ENCODE measurements around the gene DNAJC30. TPM values are rescaled to one million over a fixed set of nuclear protein-coding genes. Genes with fewer than 3 reads are reported as not detected.
"Not testable (repeated sequence)": the region's sequence is repeated elsewhere in the genome, so short reads cannot be mapped to it uniquely, and the experiment has no call there.

Gene DNAJC30
- total and polyA plus RNA-seq, 10 of the 15 experiments (the other 5 are each of a cell fraction or from before 2014, with no cell fraction given): 2.1 to 19.0 (median 7.9) TPM

GRCh38 chr7:73722182-73722581 lies 38.9 kb upstream of the DNAJC30 start:
- H3K36me3 ChIP-seq (ENCODE audit: control insufficient read depth in 2 of 2, insufficient read depth in 2 of 2, low read length in 1 of 2); H3K27me3 ChIP-seq (replicated peaks in 1 of 2; ENCODE audit: control insufficient read depth in 2 of 2, insufficient read depth in 2 of 2, low read length in 1 of 2); H3K79me2 ChIP-seq (ENCODE audit: control insufficient read depth, insufficient read depth, low read length); H3K9ac ChIP-seq (ENCODE audit: control insufficient read depth, insufficient read depth, low read length); in situ Hi-C loops (cut with MboI); DNase-seq (ENCODE audit: low read depth, low spot score); H4K20me1 ChIP-seq (ENCODE audit: control insufficient read depth, insufficient read depth); H2AFZ ChIP-seq (ENCODE audit: control insufficient read depth, low read depth, low read length); BruUV-seq (replicated peaks); SMC1A ChIA-PET (ENCODE audit: uncharacterized antibody, unreplicated experiment); POLR2A ChIA-PET; ATAC-seq; H3K4me2 ChIP-seq (ENCODE audit: control insufficient read depth, insufficient read depth); H3K4me3 ChIP-seq; H3K9me3 ChIP-seq (replicated peaks; ENCODE audit: control insufficient read depth, insufficient read depth, low read length); intact Hi-C loops (cut with micrococcal nuclease; ENCODE audit: unreplicated experiment); FAIRE-seq; H3K27ac ChIP-seq (ENCODE audit: control insufficient read depth, insufficient read depth); RAD21 ChIA-PET (ENCODE audit: unreplicated experiment): not testable (repeated sequence)
- 23% methylated on average over 4 of the region's 4 CpGs for WGBS (ENCODE audit: insufficient coverage, insufficient replicate concordance, low lambda C conversion rate, missing lambda C conversion rate)
- H3K4me1 ChIP-seq (ENCODE audit: control insufficient read depth, insufficient read depth, low read length): peaks cover 12% of the 10 kb centered on the region
- CTCF ChIA-PET: interaction anchor here (2.6 kb wide), 1 partner anchor 115 kb away, joined by 15 read pairs; no protein-coding TSS in a partner anchor

- FAIRE-seq (no peak), DNase-seq (ENCODE audit: low read depth, low spot score) (no peak), ATAC-seq (no peak)
- SMC1A ChIA-PET (ENCODE audit: uncharacterized antibody, unreplicated experiment): no interaction called here
- no peak overlapping the region for H3K9ac ChIP-seq (ENCODE audit: control insufficient read depth, insufficient read depth, low read length)
- WGBS (ENCODE audit: insufficient coverage, insufficient replicate concordance, low lambda C conversion rate, missing lambda C conversion rate): 48% methylated on average over 3 of the region's 3 CpGs
- H3K9me3 ChIP-seq (replicated peaks; ENCODE audit: control insufficient read depth, insufficient read depth, low read length): no peaks in the 10 kb centered on the region
- TF ChIP-seq, protein P1, sequence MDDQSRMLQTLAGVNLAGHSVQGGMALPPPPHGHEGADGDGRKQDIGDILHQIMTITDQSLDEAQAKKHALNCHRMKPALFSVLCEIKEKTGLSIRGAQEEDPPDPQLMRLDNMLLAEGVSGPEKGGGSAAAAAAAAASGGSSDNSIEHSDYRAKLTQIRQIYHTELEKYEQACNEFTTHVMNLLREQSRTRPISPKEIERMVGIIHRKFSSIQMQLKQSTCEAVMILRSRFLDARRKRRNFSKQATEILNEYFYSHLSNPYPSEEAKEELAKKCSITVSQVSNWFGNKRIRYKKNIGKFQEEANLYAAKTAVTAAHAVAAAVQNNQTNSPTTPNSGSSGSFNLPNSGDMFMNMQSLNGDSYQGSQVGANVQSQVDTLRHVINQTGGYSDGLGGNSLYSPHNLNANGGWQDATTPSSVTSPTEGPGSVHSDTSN (IDR thresholded peaks at IDR 0.05; ENCODE audit: insufficient replicate concordance, low read depth, low read length): no peak
- no peak for TF ChIP-seq RAD51 (IDR thresholded peaks at IDR 0.05)
- no peak for TF ChIP-seq TCF7 (IDR thresholded peaks at IDR 0.05; ENCODE audit: borderline replicate concordance)
- TF ChIP-seq, protein P2, sequence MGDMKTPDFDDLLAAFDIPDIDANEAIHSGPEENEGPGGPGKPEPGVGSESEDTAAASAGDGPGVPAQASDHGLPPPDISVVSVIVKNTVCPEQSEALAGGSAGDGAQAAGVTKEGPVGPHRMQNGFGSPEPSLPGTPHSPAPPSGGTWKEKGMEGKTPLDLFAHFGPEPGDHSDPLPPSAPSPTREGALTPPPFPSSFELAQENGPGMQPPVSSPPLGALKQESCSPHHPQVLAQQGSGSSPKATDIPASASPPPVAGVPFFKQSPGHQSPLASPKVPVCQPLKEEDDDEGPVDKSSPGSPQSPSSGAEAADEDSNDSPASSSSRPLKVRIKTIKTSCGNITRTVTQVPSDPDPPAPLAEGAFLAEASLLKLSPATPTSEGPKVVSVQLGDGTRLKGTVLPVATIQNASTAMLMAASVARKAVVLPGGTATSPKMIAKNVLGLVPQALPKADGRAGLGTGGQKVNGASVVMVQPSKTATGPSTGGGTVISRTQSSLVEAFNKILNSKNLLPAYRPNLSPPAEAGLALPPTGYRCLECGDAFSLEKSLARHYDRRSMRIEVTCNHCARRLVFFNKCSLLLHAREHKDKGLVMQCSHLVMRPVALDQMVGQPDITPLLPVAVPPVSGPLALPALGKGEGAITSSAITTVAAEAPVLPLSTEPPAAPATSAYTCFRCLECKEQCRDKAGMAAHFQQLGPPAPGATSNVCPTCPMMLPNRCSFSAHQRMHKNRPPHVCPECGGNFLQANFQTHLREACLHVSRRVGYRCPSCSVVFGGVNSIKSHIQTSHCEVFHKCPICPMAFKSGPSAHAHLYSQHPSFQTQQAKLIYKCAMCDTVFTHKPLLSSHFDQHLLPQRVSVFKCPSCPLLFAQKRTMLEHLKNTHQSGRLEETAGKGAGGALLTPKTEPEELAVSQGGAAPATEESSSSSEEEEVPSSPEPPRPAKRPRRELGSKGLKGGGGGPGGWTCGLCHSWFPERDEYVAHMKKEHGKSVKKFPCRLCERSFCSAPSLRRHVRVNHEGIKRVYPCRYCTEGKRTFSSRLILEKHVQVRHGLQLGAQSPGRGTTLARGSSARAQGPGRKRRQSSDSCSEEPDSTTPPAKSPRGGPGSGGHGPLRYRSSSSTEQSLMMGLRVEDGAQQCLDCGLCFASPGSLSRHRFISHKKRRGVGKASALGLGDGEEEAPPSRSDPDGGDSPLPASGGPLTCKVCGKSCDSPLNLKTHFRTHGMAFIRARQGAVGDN (IDR thresholded peaks at IDR 0.05): no peak
- no peak for TF ChIP-seq SUZ12 (IDR thresholded peaks at IDR 0.05; ENCODE audit: unreplicated experiment)
- BruUV-seq (replicated peaks): no TSS peak
- H2AFZ ChIP-seq (ENCODE audit: control insufficient read depth, low read depth, low read length): no peak overlapping the region
- intact Hi-C loops (cut with micrococcal nuclease; ENCODE audit: unreplicated experiment) (no loop called here), in situ Hi-C loops (cut with MboI) (no loop called here)
- CTCF ChIA-PET: interaction anchor here (0.6 to 2.9 kb wide), 2 partner anchors 111 to 115 kb away, joined by 3 to 14 read pairs; no protein-coding TSS in a partner anchor
- POLR2A ChIA-PET: interaction anchor here (0.5 kb wide), 1 partner anchor 59 kb away, joined by 4 read pairs; no protein-coding TSS in a partner anchor
- H3K4me2 ChIP-seq (ENCODE audit: control insufficient read depth, insufficient read depth): no peak overlapping the region
- RAD21 ChIA-PET (ENCODE audit: unreplicated experiment): no interaction called here
- H3K36me3 ChIP-seq (ENCODE audit: control insufficient read depth in 2 of 2, insufficient read depth in 2 of 2, low read length in 1 of 2): no peaks in the 10 kb centered on the region
- no peak overlapping the region for H3K4me3 ChIP-seq
- peaks cover 12% of the 10 kb centered on the region for H3K4me1 ChIP-seq (ENCODE audit: control insufficient read depth, insufficient read depth, low read length)
- H3K27me3 ChIP-seq (replicated peaks in 1 of 2; ENCODE audit: control insufficient read depth in 2 of 2, insufficient read depth in 2 of 2, low read length in 1 of 2): no peaks in the 10 kb centered on the region
- no peak overlapping the region for H3K27ac ChIP-seq (ENCODE audit: control insufficient read depth, insufficient read depth)
- peaks cover 4% of the 10 kb centered on the region; the same call in 1 of the 2 replicates for H4K20me1 ChIP-seq (ENCODE audit: control insufficient read depth, insufficient read depth)
- H3K79me2 ChIP-seq (ENCODE audit: control insufficient read depth, insufficient read depth, low read length): no peaks in the 10 kb centered on the region
Observed at GRCh38 chr7:73721377-73721817, 38.1 kb upstream of the DNAJC30 start.
